SK-N-MC (cell line): Measurements from ENCODE around the gene RBPJL.

ENCODE experiments used
- EZH2 ChIP-seq: fragments of 200-600 bp; sonication (generic); IDR thresholded peaks from one replicate; pipeline ENCODE4 v1.6.1; 2017; ENCODE audit warnings: antibody characterized with exemption
- POLR2AphosphoS5 ChIP-seq: IDR thresholded peaks from 2 replicates; pipeline ENCODE4 v1.6.1; 2012; ENCODE audit warnings: mild to moderate bottlenecking, low read depth, low read length, borderline replicate concordance

- TF ChIP-seq POLR2AphosphoS5 (no peak), EZH2 (no peak)
Measured at GRCh38 chr20:45352729-45353128, 46.1 kb downstream of the RBPJL start.
